A549 (cell line): ENCODE measurements around the gene CAPS2.
"Not testable (repeated sequence)": the region's sequence is repeated elsewhere in the genome, so short reads cannot be mapped to it uniquely, and the experiment has no call there.

Source experiments
- CEBPB ChIP-seq, 2 experiments: fragments of >200 bp in 1 of 2; sonication (Bioruptor Twin) in 1 of 2; formaldehyde crosslinking in 1 of 2; IDR thresholded peaks; 2 replicates each; pipeline ENCODE4 v1.6.1; 2012 to 2016
- CTCF ChIP-seq: fragments of >200 bp; sonication (Bioruptor Twin); formaldehyde crosslinking; IDR thresholded peaks from 3 replicates; pipeline ENCODE4 v1.5.1; 2016
- HOXB5 ChIP-seq: fragments of 250-450 bp; sonication (Bioruptor Pico); IDR thresholded peaks from 2 replicates; pipeline ENCODE4 v1.5.0; 2020; ENCODE audit warnings: mild to moderate bottlenecking, moderate library complexity
- JUN ChIP-seq, 2 experiments: fragments of >200 bp; sonication (Bioruptor Twin); formaldehyde crosslinking; IDR thresholded peaks; 2 replicates in 1 of 2; 3 replicates in 1 of 2; pipeline ENCODE4 v1.6.1; 2016 to 2017
- MAFK ChIP-seq: fragments of 450-650 bp; IDR thresholded peaks from 2 replicates; pipeline ENCODE4 v1.6.1; 2014; ENCODE audit not compliant: partially characterized antibody
- POLR2A ChIP-seq: IDR thresholded peaks from 2 replicates; pipeline ENCODE4 v1.6.1; 2012; ENCODE audit warnings: mild to moderate bottlenecking, low read length
- REST ChIP-seq: fragments of 200-600 bp; sonication (generic); IDR thresholded peaks from 2 replicates; pipeline ENCODE4 v1.6.1; 2016; ENCODE audit warnings: antibody characterized with exemption, mild to moderate bottlenecking, moderate library complexity

GRCh38 chr12:75346215-75346614, 16.1 kb upstream of the CAPS2 start:
- not testable (repeated sequence) for TF ChIP-seq CTCF; MAFK; POLR2A; JUN (IDR thresholded peaks at IDR 0.05); CEBPB (IDR thresholded peaks at IDR 0.05); REST; HOXB5 (CRISPR knock-in tag)
